ENCODE data around the gene CARHSP1. TPM values are rescaled to one million over a fixed set of nuclear protein-coding genes. Genes with fewer than 3 reads are reported as not detected.

The CARHSP1 gene
- total and polyA plus RNA-seq, 2 of the 8 experiments (the other 6 are each of a cell fraction or from before 2014, with no cell fraction given): 292 to 300 TPM

GRCh38 chr16:8867932-8868415, 832 bp downstream of the CARHSP1 start:
- H4K91ac ChIP-seq (replicated peaks; ENCODE audit: insufficient read length, low read length): no peak overlapping the region
- H2BK120ac ChIP-seq (replicated peaks; ENCODE audit: low read depth, low read length): no peak overlapping the region
- peaks cover 27 to 48% of the 10 kb centered on the region in 2 experiments for H3K79me2 ChIP-seq (ENCODE audit: control insufficient read depth in 1 of 2, insufficient read depth in 2 of 2, low read length in 2 of 2)
- 0 out of 2 replicates have a peak overlapping the region, but pooled peaks have one; percentile 29 for H2BK15ac ChIP-seq (ENCODE audit: low read length)
- CTCF ChIA-PET (ENCODE audit: partially characterized antibody): interaction anchor here (1.4 to 10.5 kb wide), 4 partner anchors 8 to 141 kb away, joined by 3 to 90 read pairs (median 28); partner anchors contain the start of gene LITAFD
- peak overlapping the region; percentile 93 for H3K18ac ChIP-seq (ENCODE audit: extremely low read depth, low read length)
- no peak overlapping the region for H2AFZ ChIP-seq (ENCODE audit: low read length)
- DNase-seq (ENCODE audit: low read depth in 1 of 2, low spot score in 2 of 2) (no peak), FAIRE-seq (no peak)
- H2BK20ac ChIP-seq (ENCODE audit: low read length): no peak overlapping the region
- POLR2A ChIA-PET (ENCODE audit: partially characterized antibody): interaction anchor here (1.3 to 29.1 kb wide), 6 partner anchors 6 to 224 kb away, joined by 3 to 456 read pairs (median 16); partner anchors contain the start of genes CARHSP1, HAPSTR1 and LITAFD
- peak overlapping the region; percentile 24; the same call in 1 of the 2 replicates for H3K27ac ChIP-seq (ENCODE audit: low read depth, low read length)
- H3K23ac ChIP-seq (ENCODE audit: insufficient read length): no peak overlapping the region
- H2AK5ac ChIP-seq (ENCODE audit: low read depth, low read length): no peak overlapping the region
- H4K20me1 ChIP-seq (replicated peaks in 1 of 2; ENCODE audit: control insufficient read depth in 1 of 2, insufficient read depth in 2 of 2, low read length in 2 of 2): peaks cover 17 to 30% of the 10 kb centered on the region in 2 experiments
- no peak overlapping the region for H3K14ac ChIP-seq (ENCODE audit: insufficient read length)
- H3K23me2 ChIP-seq (ENCODE audit: low read depth, low read length): peaks cover 23% of the 10 kb centered on the region
- H3K36me3 ChIP-seq (ENCODE audit: control insufficient read depth in 2 of 4, insufficient read depth in 4 of 4, low read length in 3 of 4): peaks cover 0 to 14% (median 4%) of the 10 kb centered on the region in 4 experiments; a peak in 4 of 8 replicates
- H4K5ac ChIP-seq (ENCODE audit: insufficient read length, low read depth, low read length): peak overlapping the region; percentile 26
- no peak overlapping the region for H4K8ac ChIP-seq (ENCODE audit: extremely low read depth, insufficient read depth, low read length)
- no peaks in the 10 kb centered on the region for H3K27me3 ChIP-seq (replicated peaks in 1 of 4; ENCODE audit: control insufficient read depth in 3 of 4, extremely low read depth in 1 of 4, insufficient read depth in 3 of 4, low read length in 3 of 4)
- TF ChIP-seq CHD2 (IDR thresholded peaks at IDR 0.05; ENCODE audit: low read length) (no peak), CREB1 (IDR thresholded peaks at IDR 0.05) (no peak), CTBP2 (IDR thresholded peaks at IDR 0.05; ENCODE audit: borderline replicate concordance, insufficient read depth, insufficient read length, low read length) (no peak), USF2 (IDR thresholded peaks at IDR 0.05; ENCODE audit: low read length) (no peak), SIN3A (conservative IDR thresholded peaks at IDR 0.05 in 1 of 2, IDR thresholded peaks at IDR 0.05 in 1 of 2; ENCODE audit: low read depth in 1 of 2, low read length in 2 of 2) (peak in 1 of 2 experiments; percentile 25; a peak in 1 of 4 replicates)
- H3K4me1 ChIP-seq (replicated peaks in 1 of 4; ENCODE audit: control insufficient read depth in 3 of 4, insufficient read depth in 4 of 4, low read length in 3 of 4): peaks cover 22 to 34% (median 32%) of the 10 kb centered on the region in 4 experiments
- peak overlapping the region; percentile 91 to 99 for H3K4me2 ChIP-seq (ENCODE audit: insufficient read depth in 1 of 2, low read depth in 2 of 2, low read length in 2 of 2)
- peaks cover 17% of the 10 kb centered on the region for H3K79me1 ChIP-seq (ENCODE audit: low read depth, low read length)
- H3K4me3 ChIP-seq (ENCODE audit: extremely low read depth in 1 of 4, insufficient read depth in 2 of 4, low read depth in 3 of 4, low read length in 4 of 4): peak overlapping the region; percentile 74 to 92 (median 78)
- WGBS, 2 experiments (ENCODE audit: extremely low coverage in 1 of 2, insufficient coverage in 1 of 2, insufficient read length in 1 of 2, insufficient replicate concordance in 2 of 2, low coverage in 1 of 2, low lambda C conversion rate in 2 of 2, missing lambda C conversion rate in 1 of 2): 2% methylated on average over 15 of the region's 16 CpGs; no CpG with 5 or more reads in 1 of the 2 experiments
- H3K4ac ChIP-seq (replicated peaks; ENCODE audit: insufficient read length, low read depth, low read length): peak overlapping the region; percentile 79
- peak overlapping the region; percentile 70 to 94 (median 75) for H3K9ac ChIP-seq (replicated peaks in 1 of 4; ENCODE audit: extremely low read depth in 1 of 4, low read depth in 3 of 4, low read length in 3 of 4)
- H3K9me3 ChIP-seq (ENCODE audit: insufficient read depth in 2 of 2, low read depth in 1 of 2, low read length in 1 of 2): no peaks in the 10 kb centered on the region
- peak overlapping the region; percentile 74 for H3K56ac ChIP-seq (replicated peaks; ENCODE audit: insufficient read length, low read depth, low read length)
- peak overlapping the region; percentile 84; the same call in 1 of the 2 replicates for H2BK12ac ChIP-seq (ENCODE audit: low read depth, low read length)
- peak overlapping the region; percentile 83; the same call in 1 of the 2 replicates for H2BK5ac ChIP-seq (ENCODE audit: low read depth, low read length)
